T47D (cell line): Measurements from ENCODE around the gene PHF19.

Source experiments
- DNase-seq, 2 experiments: peaks; one replicate each; pipeline versions ENCODE4 v3.0.0 to v3.0.0-alpha.2; 2011 to 2012; ENCODE audit warnings: low read depth in 1 of 2, low spot score in 1 of 2
- JUND ChIP-seq: IDR thresholded peaks from 2 replicates; pipeline ENCODE4 v1.6.1; 2012; ENCODE audit warnings: low read depth
- in situ Hi-C: cut with HindIII; loops from 2 replicates; pipeline ENCODE4 v1.10.0; 2016; ENCODE audit warnings: low sequenced_read_pairs, low pct_unique_long_range_greater_than_20kb

PHF19 gene

DNA sequence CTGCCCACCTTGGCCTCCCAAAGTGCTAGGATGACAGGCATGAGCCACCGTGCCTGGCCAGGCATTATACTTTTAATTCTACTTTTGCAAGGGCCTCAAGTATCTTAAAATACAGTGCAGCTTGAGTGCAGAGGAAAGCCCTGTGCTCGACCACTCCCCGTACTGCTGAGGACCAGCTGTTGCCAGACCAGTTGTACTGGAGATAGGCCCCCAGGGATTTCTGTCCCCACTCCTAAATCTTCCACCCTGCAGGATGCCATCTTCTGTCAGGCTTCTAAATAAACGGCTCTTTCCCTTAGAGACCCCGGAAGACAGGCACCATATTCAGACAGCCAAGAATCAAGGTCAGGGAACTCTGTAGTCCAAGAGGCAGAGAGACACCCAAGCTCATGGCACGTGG, 17.6 kb downstream of the PHF19 start:
- no peak for DNase-seq
- TF ChIP-seq JUND: no peak
- in situ Hi-C loops: no loop called here

DNA sequence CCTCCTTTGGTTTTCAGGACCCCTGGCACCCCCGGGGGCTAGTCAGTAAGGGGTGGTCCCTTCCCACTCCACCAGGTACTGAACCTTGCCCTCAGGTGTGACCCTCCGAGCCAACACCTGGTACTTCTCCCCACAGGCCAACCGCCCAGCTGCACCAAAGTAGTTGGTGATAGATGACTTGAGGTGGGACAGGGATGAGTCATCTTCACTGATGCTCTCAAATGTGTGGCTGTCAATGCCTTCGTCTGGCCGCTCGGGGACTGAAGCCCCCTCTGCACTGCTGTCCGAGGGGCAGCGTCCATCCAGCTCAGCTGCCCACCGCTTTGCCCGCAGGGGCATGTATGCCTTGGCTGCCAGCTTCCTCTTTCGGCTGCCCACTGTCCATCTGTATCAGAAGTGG, 19.1 kb downstream of the PHF19 start:
- no peak for TF ChIP-seq JUND
- in situ Hi-C loops: no loop called here

DNA sequence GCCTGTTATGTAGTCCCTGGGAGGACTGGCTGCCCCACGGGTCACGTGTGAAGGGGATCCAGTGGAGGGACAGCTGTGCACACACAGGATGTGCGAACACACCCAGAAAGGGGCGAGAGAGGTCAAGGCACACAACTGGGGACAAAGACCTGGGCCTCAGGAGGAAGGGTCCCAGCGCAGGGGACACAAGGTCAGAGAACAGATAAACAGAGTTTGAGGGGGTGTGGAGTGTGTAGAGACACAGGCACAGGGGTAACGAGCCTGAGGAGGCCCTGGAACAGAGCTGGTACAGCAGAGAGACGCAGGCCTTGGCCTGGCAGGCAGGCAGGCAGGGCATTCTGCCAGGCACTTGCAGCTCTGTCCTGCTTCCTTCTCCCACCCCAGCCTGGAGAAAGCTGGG, 19.5 kb downstream of the PHF19 start:
- TF ChIP-seq JUND: no peak
- in situ Hi-C loops: no loop called here
- DNase-seq: no peak

More for the DNA sequence above, 19.1 kb downstream of the PHF19 start:
- DNase-seq: no peak

DNA sequence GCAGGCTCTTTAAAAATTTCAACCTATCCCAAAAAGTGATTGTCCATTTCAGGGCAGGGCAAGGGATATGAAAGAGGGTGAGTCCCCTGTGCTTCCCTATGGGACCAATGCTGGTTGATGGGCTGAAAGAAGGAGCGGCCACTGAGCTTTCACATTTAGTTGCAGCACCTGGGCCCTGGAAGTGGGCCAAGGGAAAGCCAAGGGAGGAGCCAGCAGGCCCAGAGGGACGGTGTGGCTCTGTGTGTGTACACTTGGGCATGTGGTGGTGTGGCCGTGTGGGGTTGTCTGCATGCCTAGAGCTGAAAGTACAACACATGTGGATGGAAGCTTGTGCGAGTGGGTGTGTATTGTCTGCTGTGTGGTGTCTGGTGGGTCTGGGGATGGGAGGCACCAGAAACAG, 20.3 kb downstream of the PHF19 start:
- in situ Hi-C loops: no loop called here
- no peak for TF ChIP-seq JUND
- peak in 1 of 2 experiments; percentile 58 for DNase-seq

DNA sequence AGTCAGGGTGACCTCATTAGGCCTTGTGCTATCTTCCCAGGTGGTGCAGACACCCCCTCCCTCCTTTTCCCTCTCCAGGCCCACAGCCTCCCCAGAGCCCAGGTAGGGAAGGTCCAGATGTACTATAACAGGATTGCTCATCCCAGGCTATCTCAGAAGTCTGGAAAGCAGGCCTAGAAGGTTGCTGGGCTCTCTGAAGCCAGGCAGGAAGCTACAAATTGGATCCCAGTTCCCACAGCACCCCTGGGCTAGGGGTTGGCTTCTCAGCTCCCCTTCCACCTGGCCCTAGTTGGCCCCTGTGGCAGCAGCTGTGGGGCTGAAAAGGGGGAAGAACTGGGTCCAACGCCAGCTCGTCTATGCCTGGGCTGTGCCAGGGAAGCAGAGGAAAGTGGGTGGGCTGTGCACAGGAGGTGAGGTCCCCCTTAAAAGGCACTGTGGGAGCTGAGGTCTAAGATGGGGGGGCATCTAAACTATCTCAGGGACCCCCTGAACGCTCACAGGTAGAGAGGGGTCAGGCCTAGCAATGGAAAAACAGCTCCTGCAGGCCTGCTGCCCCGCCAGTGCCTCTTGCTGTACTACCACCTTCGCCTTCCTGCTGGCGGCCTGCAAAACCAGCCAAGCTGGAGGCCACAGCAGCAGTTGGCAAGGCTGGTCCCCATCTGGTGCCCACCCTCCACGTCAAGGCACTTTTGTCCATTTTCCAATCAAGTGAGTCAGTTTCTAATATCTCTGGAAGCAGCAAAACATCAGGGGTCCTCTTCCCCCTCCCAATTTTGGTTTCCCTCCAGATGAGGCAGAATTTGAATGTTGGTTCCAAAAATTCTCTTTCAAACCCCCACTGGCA, 20.9 kb downstream of the PHF19 start:
- no peak for TF ChIP-seq JUND
- DNase-seq: no peak
- in situ Hi-C loops: no loop called here

DNA sequence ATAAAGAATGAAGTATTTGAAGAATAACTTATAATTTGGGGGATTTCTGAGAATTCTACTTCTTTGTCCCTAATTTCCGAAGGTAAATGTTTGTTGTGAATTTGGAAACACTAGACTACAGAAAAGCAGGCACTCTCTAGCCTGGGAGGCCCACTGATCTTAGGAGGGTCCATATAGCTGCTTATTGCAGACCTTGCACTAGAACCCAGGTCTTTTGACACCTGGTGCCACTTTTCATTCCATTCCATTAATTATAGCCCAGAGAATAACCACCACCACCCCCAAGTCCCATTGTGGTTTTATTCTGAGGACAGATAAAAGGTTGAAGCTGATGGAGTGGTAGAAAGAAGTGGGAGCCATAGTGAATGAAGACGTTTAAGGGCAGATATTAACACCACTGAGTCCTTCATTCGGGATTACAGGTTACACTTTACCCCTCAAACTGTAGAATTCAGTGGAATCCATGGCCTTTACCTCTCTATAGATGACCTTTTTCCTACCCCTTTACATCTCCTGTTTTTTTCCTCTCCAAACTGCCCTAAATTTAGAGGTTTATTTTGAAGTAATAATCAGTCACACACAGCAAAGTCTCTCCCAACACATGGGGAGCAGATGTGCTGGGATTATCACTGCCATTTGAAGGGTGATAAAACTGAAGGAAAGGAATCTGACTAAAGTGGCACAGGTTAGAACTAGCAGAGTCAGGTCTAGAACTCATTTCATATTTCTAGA, 22.2 kb downstream of the PHF19 start:
- no peak for TF ChIP-seq JUND
- no peak for DNase-seq
- in situ Hi-C loops: no loop called here

DNA sequence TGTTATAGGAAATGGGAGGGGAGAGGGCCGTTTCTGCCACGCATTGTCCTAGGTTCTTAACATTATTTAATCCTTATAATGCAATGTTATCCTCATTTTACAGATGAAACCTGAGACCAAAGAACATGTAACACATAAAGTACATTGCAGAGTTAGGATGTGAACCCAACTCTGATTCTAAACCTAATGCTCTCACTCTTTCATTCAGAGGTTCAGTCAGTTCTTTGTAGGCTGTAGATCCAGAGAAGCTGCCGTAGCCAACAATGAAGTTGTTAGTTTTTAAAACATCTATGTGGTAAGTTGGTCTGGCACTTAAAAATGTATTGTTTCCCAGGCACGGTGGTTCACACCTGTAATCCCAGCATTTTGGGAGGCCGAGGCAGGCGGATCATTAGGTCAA, 23.8 kb downstream of the PHF19 start:
- no peak for TF ChIP-seq JUND
- DNase-seq: no peak
- in situ Hi-C loops: no loop called here

DNA sequence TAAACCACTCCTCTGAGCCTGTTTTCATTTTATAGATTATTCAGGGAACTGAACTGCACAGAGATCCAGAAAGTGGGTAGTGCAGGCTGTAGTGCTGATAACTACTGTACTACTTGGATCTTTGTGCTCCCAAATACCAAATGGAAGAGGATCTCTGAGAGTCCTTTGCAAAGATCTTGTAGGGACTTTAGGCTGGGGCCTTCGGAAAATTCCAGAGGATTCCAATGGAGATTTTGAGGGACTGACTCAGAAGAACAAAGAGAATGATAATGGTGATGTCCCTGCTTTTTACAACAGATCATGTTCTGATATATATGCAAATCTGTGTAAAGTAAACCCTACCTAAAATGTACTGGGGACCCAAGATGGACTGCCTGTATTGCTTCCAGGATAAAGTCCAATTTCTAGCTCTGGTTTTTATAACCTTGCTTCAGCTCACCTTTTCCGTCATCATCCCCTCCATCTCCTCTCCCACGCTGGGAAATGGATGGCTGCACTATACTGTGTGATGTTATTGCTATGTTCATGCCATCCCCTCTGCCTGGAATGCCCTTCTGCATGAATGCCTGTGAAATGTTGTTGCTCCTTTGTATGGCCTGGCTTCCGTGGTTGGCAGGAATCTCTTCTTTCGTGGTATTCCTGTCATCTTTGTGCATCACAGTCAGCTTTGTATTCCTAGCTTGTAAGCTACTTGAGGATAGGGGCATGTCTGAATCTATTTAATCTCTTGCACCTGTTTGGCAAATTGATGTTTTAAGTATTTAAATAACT, 24.6 kb downstream of the PHF19 start:
- DNase-seq: no peak
- in situ Hi-C loops: no loop called here
- no peak for TF ChIP-seq JUND

DNA sequence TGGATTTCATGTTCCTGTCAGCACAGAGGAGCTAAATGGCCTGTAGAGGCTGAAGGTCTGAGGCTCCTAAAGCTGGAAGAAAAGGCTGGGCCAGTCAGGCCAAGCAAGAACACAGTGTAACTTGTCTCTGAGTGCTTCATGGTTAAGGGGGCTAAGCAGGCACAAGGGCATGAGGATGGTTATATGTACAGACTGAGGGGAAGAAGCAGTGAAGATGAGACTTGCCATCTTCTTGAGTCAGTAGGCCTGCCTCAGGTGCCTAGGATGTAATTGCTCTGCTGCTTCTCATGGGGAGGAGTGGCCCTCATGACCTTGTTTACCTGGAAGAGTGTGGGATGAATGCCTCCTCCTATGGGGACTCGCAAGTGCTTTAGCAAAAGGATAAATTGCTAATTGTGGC, 25.5 kb downstream of the PHF19 start:
- no peak for TF ChIP-seq JUND

DNA sequence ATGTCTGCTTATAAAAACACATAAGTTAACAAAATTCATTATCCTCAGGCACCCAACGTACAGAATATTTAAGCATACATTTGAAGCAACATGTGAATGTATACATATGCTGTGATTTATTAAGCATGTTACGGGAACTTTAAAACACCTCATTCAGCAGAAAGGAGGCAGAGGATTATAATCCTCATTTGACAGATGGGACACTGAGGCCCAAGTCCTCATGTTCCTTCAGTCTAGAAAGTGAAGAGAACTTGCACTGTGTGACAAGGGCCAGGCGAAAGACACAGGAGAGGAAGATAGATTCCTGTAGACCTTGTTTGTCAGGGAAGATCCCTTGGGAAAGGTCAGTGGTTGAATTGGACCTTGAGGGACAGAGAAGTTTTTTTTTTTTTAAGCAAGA, 26.7 kb downstream of the PHF19 start:
- TF ChIP-seq JUND: no peak
- in situ Hi-C loops: no loop called here
- DNase-seq: no peak

More for the DNA sequence above, 25.5 kb downstream of the PHF19 start:
- in situ Hi-C loops: no loop called here
- DNase-seq: no peak

DNA sequence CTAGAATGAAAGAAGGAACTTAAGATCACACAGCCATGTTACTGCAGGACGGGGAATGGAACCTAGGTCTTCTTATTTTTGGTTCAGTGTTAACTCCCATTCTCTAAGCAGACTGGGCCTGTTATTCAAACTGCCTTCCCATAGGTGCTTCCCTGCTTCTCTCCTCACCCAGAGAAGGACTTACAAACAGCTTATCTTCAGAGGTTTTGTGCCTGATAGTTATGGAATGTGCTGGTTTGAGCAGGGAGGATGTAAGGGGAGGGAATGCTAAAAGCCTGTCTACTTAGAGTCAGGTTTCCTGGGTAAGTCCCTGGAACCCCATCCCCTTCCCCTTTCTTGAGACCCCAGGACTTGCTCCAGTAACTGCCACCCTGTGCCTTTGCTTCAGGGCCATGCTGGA, 30.1 kb downstream of the PHF19 start:
- in situ Hi-C loops: no loop called here
- TF ChIP-seq JUND: no peak

DNA sequence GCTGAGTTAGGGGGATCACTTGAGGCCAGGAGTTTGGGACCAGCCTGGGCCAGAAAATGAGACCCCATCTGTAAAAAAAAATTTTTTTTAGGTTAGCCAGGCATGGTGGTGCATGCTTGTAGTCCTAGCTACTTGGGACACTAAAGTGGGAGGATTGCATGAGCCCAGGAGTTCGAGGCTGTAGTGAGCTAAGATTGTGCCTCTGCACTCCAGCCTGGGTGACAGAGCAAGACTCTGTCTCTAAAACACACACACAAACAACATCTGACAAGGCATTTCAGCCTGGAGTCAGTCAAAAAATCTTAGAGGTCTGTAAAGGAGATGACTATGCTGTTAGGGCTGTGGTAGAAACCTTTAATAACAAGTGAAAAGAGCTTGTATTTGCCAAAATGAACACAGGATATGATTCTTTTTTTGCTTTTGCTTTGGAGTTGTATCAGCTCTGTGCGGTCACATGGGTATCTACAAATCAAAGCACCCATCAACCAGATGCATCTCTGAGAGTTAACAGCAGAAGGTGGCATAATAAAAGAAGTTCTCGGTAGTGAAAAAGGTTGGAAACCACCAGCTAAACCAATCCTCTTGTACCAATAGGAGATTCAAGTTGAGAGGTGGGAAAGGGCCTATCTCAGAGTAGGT, 30.6 kb downstream of the PHF19 start:
- no peak for TF ChIP-seq JUND
- in situ Hi-C loops: no loop called here
- DNase-seq: no peak

More for the DNA sequence above, 30.1 kb downstream of the PHF19 start:
- DNase-seq: no peak

DNA sequence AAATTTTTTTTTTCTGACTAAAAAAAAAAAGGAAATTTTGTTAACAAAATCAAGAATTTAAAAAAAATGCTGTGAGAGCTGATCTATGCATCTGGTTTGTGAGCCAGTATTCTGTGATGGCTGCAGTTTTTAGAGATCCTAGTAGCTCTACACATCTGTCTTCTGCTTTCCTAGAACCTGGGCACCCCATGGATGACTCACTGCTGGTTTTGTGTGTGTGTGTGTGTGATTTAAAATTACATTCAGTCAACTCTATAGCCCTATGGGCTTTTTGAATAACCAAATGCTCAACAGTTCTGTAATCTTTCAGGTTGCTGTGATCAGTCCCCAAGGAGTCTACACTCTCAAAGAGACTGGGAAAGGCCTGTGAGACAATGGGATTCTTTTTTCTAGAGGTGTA, 31.7 kb downstream of the PHF19 start:
- in situ Hi-C loops: no loop called here
- no peak for TF ChIP-seq JUND
- DNase-seq: no peak
